DMS114 treated with DMSO at 0.1 percent for 48 hours (cell line): ENCODE results near the gene MACROD1.

Source experiments
- DNase-seq: peaks from one replicate; lab custom pipeline; 2025; ENCODE audit not compliant: unreplicated experiment; lab: John Stamatoyannopoulos, UW

Gene MACROD1

DNA sequence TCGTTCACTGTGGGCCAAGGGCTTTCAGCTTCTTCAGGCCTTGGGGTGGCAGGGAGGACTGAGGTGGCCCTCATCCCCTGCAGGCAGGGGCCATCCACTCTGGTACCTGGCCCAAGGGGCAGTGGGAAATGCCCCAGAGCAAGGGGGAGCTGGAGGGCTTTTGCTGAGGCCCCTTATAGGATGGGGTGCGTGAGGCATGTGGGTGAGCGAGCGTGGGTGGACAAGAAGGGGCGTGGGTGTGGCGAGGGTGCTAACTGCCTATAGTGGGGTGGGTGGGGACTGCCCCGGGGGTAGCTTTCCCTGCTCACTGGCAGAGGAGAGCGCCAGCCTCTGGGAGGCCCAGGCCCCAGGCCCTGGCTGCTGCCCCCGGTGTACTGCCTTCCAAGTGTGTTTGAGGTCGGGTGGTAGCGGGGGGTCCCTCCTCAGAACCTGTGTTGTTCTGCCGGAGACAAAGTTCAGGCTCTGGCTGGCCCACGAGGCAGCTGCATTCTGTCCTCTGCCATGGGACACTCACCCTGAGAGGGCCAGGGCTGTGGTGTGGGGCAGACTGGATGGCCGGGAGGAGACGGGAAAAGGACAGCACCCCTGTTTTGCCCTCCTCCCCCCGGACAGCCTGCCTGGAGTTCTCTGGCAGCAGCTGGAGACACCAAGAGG is 126.8 kb downstream of the MACROD1 start:
- no peak for DNase-seq

- no peak for DNase-seq
These were observed 127.4 kb downstream of the MACROD1 start for GRCh38 chr11:64038500-64038899.

DNA sequence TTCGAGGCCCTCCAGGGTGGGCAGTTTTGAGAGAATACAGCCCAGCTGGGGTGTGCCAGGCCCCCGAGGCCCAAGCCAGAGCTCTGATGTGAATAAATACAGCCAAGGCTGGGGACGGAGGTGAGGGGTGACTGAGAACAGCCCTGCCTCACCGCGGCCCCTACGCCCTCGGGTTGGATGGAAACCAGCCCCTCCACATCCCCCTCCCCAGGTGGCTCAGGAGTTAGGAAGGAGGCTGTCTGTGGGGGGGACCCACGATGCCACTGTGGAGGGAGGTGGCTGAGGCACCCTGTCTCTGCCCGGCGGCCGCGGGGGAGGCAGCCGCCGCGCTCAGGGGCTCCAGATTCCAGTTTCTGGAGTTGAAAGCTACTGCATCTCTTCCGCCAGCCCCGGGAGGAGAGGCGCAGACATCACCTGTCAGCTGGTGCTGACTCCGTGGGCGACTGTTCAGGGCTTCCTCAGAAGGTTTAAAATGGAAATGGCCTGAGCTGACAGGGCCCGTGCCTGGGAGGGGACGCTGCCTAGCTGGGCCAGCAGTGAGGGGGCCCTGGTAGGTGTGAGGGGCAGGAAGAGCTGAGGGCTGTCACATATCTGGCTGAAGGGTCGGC is 128.8 kb downstream of the MACROD1 start:
- DNase-seq, result no peak

- no peak for DNase-seq
These were observed 129.6 kb downstream of the MACROD1 start for GRCh38 chr11:64036087-64037026.

- DNase-seq, result no peak
These were observed 130.3 kb downstream of the MACROD1 start, which contains the start of gene FLRT1 for GRCh38 chr11:64035576-64035975. FLRT1 (plus strand) TSS chr11:64035931; CDS start chr11:64116268, 80,337 bp downstream.

- no peak for DNase-seq
These were observed 130.8 kb downstream of the MACROD1 start for GRCh38 chr11:64035081-64035524.

DNA sequence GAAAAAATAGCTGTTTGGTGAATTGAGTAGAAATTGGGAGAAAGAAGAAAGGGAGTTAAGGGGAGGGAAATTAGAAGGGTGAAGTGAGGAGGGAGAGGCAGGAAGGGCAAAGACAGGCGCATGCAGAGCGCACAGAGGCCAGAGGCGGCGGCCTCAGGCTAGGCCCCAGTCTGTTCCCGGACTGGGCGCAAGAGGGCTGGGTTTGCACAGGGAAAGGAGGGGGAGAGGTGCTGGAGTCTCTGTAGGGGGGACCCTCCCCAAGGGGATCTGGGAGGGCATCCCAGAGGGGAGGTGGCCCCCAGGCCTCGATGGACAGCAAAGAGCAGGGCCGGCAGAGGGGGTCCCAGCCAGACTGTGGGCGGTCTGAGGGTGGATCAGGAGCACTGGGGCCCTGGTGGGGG is 131.5 kb downstream of the MACROD1 start:
- DNase-seq, result no peak

DNA sequence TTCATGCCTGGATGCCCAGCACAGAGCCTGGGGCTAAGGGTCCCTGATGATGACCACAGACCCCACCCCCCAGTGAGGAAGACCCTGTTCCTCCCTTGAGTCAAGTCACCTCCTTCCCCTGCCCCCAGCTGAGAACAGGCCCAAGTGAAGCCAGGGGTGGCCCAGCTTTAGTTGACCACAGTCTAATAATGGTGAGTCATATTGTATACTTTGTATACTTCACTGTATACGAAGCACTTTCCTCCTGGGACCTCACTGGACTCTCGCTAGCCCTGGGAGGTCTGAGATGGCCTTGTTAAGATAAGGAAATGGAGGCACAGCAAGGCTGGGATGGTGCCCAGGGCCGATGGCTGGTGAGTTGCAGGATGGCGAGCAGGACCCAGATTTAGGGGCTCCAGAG is 133.9 kb downstream of the MACROD1 start:
- no peak for DNase-seq

DNA sequence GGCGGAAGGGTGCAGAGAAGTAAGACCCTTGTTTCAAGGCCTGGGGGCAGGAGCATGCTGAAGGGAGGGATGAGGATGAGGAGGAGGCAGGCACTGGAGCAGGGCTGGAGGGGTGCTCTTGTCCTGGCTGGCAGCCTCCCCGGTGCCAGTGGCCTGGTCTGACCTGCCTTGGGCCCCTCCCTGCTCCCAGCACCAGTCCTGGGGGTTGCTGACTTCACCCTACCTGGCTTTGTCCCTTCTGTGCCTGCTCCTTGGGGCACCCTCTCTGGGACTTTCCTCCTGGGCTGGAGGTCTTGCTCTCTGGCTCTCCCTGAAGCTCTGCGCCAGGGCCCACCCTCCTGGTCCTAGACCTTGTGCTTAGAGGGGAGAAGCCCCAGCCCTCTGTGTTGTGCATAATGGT is 134.9 kb downstream of the MACROD1 start:
- DNase-seq, result no peak

DNA sequence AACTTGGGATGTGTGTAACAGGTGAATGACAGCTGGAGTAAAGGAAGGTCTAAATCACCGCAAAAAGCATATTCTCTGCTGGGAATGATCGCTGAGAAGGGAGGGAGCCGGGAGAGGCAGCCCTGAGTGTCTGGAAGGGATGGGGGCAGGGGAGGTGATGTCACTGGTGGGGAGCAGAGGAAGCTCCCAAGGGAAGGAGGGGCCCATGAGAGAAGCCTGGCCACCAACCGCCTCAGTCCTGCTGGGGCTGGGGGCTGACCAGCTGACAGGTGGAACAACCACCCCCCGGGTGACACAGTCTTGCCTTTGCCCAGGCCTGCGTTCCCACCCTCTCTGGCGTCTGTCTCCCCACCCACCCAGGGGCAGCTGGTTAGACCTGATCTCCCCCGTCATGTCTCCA is 136.1 kb downstream of the MACROD1 start:
- no peak for DNase-seq

DNA sequence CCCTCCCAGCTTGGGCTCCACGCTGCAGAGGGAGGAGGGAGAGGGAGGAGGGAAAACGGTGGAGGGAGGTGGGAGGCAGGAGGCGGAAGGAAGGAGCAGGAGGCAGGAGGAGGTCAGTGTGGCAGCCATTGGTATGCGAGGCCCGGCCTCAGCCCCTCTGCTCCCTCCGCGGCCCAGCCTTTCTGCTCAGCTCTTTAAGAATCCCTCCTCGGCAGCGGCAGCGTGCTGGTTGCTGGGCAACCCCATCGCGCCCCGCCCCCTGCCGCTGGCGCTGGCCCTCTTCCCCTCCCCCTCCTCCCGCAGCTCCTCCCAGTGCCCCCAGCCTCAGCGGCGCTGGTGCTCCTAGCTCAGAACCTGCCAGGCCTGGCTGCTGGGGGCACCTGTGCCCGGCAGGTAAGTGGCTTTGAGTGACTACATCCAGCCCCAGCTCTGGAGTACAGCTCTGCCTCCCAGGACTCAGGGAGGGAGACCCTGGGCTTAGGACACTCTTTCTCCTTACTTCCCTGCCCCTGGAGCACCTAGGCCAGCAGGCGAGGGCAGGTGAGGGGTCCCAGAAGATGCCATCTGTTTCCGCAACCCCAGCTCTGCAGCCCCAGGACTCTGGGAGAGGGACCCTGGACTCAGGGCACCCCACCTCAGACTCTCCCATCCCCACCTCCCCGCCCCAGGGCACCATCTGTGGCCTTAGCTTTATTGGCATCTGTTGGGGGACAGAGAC is 137.4 kb downstream of the MACROD1 start:
- peak; percentile 32 for DNase-seq

DNA sequence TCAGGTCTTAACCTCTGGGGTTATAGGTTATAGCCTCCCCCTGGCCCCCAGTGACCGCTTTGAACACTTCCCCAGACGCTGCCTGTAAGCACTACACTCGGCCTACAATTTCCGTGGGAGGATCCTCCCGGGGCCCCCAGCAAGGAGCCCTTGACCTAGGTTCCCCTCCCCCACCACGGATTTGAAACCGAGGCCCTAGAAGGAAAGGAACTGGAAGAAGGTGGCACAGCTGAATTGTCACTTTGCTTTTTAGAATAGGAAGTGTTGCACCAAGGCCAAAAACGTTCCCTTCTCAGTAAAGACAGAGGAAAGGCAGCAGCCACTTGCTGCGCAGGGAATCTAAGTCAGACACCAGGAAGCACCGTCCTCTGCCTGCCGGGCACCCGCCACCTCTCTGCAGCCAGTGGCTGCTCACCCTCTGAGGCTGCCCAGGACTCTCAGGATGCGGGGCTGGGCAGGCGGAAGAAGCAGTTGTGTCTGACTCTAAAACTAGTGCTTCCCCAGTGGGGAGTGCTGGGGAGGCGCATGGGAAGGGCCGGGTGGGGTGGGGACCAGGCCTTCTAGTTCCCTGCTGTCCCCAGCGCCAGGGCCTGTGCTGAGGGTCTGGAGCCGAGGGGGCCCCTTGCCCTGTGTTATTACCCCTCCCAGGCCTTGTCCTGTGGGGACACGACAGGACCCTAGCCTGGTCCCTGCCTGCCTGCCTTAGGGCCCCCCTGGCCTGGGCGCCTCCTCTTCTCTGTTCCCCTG is 138.1 kb downstream of the MACROD1 start:
- DNase-seq, result no peak

DNA sequence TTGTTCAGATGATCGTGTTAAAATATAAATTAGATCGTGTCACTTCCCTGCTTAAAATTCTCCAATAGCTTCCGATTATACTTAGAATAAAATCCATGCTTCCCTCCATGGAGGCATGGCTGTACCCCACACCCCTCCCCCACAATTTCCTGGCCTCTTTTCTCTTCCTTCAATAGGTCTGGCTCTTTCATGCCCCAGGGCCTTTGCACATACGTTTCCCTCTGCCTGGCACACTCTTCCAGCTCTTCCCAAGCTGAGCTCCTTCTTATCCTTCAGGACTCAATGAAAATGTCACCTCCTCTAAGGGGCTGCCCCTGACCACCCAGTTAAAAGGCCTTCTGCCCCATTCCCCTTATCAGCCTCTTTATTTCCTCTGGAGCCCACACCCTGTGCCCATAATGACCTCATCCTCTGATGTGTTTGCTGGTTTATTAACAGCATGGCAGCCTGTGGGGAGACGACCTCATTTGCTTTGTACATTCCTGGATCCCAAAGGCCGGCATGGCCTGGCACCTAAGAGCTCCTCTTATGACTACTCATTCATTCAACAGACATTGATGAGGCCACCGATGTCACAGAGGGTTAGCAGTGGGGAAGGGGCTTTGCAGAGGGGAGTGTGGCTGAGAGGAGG is 139.2 kb downstream of the MACROD1 start:
- no peak for DNase-seq

DNA sequence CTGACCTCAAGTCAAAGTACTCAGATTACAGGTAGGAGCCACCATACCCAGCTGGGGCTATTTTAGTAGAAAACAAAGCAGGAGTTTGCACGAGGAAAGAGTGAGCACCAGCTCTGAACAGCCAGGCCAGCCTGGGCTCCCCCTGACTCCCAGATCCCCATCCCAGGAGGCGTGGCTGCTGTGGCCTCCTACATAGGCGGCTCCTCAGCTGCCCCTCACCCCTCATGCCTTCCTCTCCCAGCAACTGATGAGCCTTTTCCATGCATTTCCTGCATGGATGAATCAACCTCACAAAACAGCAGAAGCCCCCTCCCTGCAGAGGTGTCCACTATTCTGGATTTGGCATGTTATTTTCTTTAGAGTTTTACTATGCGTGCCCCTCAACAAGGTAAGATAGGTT is 140.7 kb downstream of the MACROD1 start:
- no peak for DNase-seq

DNA sequence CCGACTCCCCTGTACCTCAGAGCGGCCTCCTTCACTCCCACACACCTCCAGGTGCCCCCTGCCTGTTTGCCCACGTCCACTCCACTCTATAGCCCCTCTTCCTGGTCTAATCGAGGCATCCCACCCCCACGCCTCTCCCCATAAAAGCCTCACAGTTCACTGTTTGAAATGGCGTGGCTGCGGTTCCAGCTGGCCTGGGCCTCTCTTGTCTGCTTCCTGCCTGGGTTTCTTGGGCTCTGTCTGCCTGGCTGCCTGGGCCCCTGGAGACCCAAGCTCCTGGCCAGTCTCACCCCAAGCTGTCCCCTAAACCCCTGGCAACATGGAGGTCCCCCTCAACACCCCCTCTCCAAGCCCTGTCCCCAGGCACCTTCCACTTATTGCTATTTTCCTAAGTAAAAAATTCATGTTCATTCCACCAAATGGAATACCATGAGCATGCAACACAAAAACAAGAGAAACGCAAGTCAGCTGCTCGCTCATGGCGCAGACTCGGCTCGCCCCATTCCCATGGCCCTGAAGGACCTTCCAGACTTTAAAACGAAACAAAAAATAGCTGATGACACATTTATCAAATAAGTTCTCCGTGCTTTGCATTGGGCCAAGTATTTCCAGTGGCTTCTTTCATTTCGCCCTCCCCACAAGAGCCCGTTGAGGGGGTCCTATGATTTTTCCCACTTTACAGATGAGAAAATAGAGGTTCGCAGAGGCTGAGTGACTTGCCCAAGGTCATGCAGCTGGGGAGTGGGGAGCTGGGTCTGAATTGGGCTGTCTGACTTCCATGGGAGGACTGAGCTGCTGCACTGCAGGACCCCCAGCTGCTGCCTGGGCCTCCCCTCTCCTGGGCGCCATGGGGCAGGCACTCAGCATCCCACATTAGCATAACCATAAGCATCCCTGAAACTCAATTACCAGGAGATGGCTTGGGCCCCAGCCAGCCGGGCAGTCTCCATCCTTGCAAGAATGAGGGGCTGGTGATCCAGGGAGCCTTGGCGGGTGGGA is 141.9 kb downstream of the MACROD1 start:
- DNase-seq, result no peak

DNA sequence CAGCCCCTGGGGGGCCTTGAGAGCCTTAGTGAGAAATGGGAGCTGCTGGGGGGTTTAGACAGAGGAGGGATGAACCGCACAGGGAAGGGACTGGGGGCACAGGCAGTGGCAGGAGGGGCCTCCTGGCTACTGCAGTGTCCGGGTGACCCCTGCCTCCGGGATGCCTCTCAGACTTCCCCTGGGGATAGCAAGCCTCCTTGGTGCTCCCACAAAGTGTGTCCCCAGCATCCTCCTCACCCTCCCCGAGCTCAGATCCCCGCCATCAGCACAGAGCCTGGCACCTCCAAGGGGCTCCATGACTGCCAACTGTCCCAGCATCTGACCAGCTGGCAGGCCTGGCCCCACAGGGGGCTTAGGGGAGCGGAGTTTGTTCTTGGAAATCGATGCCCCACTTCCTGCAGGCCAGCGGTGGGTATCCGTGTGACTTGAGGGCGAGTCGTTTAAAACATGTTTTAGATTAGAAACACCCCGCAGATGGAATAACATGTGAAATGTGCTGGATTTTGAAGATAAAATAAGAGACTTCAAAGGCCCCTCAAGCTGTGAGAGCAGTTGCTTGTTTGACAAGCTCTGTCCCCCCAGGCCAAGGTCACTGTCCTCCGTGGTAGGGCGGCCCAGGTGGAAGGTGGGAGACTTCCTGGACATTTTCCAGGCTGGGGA is 143.7 kb downstream of the MACROD1 start:
- DNase-seq, result no peak

DNA sequence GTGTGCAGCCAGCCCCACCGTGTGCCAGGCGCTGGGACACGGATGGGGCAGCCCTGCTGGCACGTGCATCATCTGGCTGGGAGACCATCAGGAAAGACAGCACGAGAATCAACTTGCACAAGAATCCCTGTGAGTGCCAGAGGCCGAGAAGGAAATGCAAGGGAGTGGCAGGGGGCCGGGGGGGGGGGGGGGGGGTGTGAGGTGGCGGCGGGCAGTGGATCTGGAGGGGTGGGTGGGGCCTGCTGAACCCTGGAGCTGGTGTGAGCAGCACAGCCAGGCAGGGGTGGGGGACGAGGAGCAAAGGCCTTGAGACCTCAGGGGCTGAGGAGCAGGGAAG is 144.2 kb downstream of the MACROD1 start:
- DNase-seq, result no peak

DNA sequence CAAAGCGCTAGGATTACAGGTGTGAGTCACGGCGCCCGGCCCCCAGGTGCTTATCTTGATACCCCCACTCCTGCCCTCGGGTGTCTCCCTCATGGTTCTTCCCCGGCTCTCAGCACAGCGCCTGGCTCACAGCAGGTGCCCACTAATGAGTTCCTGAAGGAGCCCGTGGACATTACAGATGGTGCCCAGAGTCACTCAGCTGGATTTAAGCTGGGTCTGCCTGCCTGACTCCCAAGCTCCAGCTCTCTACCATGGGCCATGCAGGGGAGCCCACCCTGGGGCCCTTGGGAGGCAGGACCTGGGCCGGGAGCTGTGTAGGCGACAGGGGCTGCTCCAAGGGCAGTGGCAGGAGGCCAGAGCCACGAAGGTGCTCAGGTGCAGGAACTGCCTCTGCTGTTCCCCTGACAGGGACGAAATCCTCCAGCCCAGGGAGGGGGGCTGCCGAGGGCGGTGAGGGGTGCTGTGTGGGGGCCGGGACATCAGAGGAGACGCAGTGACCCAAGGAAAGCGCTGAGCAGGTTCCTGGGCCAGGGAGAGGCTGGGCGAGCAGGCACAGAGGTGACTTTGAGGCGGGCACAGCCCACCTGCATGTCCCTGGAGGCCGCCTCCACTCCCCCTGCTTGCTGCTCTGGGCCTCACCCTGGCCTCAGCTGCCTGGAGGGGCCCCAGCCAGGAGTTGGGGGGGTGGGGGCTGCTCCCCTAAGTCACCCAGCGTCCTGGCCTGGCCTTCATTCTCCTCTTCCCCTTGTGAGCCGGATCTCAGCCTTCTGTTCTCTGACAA is 144.7 kb downstream of the MACROD1 start:
- no peak for DNase-seq
